ENCODE measurements around the gene ZNF335.

ZNF335 gene

GRCh38 chr20:46013829-46014516 lies 42.0 kb upstream of the ZNF335 start:
- no peak for DNase-seq (ENCODE audit: low read depth, low spot score)
- peaks cover 10% of the 10 kb centered on the region for H3K27me3 ChIP-seq (ENCODE audit: insufficient read depth, insufficient read length)
- peak overlapping the region; percentile 37 for H3K4me3 ChIP-seq (ENCODE audit: insufficient read length, low read depth)
- peaks cover 4% of the 10 kb centered on the region for H3K4me1 ChIP-seq (ENCODE audit: insufficient read depth, insufficient read length)
- H3K9ac ChIP-seq (ENCODE audit: insufficient read length, low read depth), result peak overlapping the region; percentile 57
- H3K9me3 ChIP-seq (ENCODE audit: insufficient read depth, low read length), result peaks cover 19% of the 10 kb centered on the region; the same call in 1 of the 2 replicates
- TF ChIP-seq ZNF274 (IDR thresholded peaks at IDR 0.05; ENCODE audit: low read depth, low read length) (no peak), YY1 (IDR thresholded peaks at IDR 0.05; ENCODE audit: insufficient read depth, insufficient read length) (no peak), SUZ12 (IDR thresholded peaks at IDR 0.05; ENCODE audit: extremely low read depth, insufficient read depth, insufficient read length) (no peak)
- H3K36me3 ChIP-seq (ENCODE audit: insufficient read depth, insufficient read length, low read length), result peaks cover 15% of the 10 kb centered on the region

DNA sequence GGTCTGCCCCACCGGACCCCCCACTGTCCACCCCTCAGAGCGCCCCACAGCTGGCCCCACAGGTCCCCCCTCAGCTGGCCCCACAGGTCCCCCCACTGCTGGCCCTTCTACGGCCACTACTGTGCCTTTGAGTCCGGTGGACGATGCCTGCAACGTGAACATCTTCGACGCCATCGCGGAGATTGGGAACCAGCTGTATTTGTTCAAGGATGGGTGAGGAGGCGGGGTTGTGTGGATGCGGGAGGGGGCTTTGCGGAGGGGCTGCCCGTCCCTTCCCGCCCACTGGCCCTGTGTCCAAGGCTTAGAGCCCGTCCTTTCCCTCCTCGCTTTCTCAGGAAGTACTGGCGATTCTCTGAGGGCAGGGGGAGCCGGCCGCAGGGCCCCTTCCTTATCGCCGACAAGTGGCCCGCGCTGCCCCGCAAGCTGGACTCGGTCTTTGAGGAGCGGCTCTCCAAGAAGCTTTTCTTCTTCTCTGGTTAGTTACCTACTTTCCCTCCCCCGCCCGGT lies 41.4 kb upstream of the ZNF335 start:
- peaks cover 10% of the 10 kb centered on the region for H3K4me1 ChIP-seq (ENCODE audit: insufficient read depth, insufficient read length)
- TF ChIP-seq YY1 (IDR thresholded peaks at IDR 0.05; ENCODE audit: insufficient read depth, insufficient read length) (no peak), SUZ12 (IDR thresholded peaks at IDR 0.05; ENCODE audit: extremely low read depth, insufficient read depth, insufficient read length) (no peak), ZNF274 (IDR thresholded peaks at IDR 0.05; ENCODE audit: low read depth, low read length) (no peak)

DNA sequence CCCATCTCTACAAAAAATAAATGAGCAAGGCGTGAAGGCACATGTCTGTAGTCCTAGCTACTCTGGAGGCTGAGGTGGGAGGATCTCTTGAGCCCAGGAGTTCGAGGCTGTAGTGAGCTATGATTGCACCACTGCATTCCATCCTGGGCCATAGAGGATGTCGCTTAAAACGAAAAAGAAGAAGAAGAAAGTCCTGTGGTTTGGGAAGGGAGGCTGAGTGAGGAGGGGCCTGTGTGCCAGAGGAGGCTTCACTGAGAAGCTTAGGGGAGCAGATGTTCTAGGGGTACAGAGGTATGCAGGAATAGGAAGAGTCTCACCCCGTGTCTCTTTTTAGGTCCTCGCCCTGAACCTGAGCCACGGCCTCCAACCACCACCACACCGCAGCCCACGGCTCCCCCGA lies 40.9 kb upstream of the ZNF335 start:
- peaks cover 10% of the 10 kb centered on the region for H3K27me3 ChIP-seq (ENCODE audit: insufficient read depth, insufficient read length)
- DNase-seq (ENCODE audit: low read depth, low spot score), result no peak
- no peak overlapping the region for H3K9ac ChIP-seq (ENCODE audit: insufficient read length, low read depth)
- TF ChIP-seq SUZ12 (IDR thresholded peaks at IDR 0.05; ENCODE audit: extremely low read depth, insufficient read depth, insufficient read length) (no peak), YY1 (IDR thresholded peaks at IDR 0.05; ENCODE audit: insufficient read depth, insufficient read length) (no peak), ZNF274 (IDR thresholded peaks at IDR 0.05; ENCODE audit: low read depth, low read length) (no peak)
- H3K36me3 ChIP-seq (ENCODE audit: insufficient read depth, insufficient read length, low read length), result peaks cover 15% of the 10 kb centered on the region
- H3K9me3 ChIP-seq (ENCODE audit: insufficient read depth, low read length), result peaks cover 19% of the 10 kb centered on the region; the same call in 1 of the 2 replicates
- peaks cover 13% of the 10 kb centered on the region for H3K4me1 ChIP-seq (ENCODE audit: insufficient read depth, insufficient read length)
- H3K4me3 ChIP-seq (ENCODE audit: insufficient read length, low read depth), result no peak overlapping the region

More for the DNA sequence above, 41.4 kb upstream of the ZNF335 start:
- Histone ChIP-seq H3K36me3 (ENCODE audit: insufficient read depth, insufficient read length, low read length) (peaks cover 15% of the 10 kb centered on the region), H3K4me3 (ENCODE audit: insufficient read length, low read depth) (no peak overlapping the region), H3K9ac (ENCODE audit: insufficient read length, low read depth) (no peak overlapping the region), H3K27me3 (ENCODE audit: insufficient read depth, insufficient read length) (peaks cover 10% of the 10 kb centered on the region), H3K9me3 (ENCODE audit: insufficient read depth, low read length) (peaks cover 19% of the 10 kb centered on the region; the same call in 1 of the 2 replicates)
- no peak for DNase-seq (ENCODE audit: low read depth, low spot score)

GRCh38 chr20:46011631-46012482 lies 39.9 kb upstream of the ZNF335 start:
- no peak overlapping the region for H3K9ac ChIP-seq (ENCODE audit: insufficient read length, low read depth)
- H3K4me3 ChIP-seq (ENCODE audit: insufficient read length, low read depth), result no peak overlapping the region
- H3K36me3 ChIP-seq (ENCODE audit: insufficient read depth, insufficient read length, low read length), result peaks cover 10% of the 10 kb centered on the region
- H3K9me3 ChIP-seq (ENCODE audit: insufficient read depth, low read length), result peaks cover 15% of the 10 kb centered on the region; the same call in 1 of the 2 replicates
- TF ChIP-seq SUZ12 (IDR thresholded peaks at IDR 0.05; ENCODE audit: extremely low read depth, insufficient read depth, insufficient read length) (no peak), ZNF274 (IDR thresholded peaks at IDR 0.05; ENCODE audit: low read depth, low read length) (no peak), YY1 (IDR thresholded peaks at IDR 0.05; ENCODE audit: insufficient read depth, insufficient read length) (no peak)
- H3K4me1 ChIP-seq (ENCODE audit: insufficient read depth, insufficient read length), result peaks cover 13% of the 10 kb centered on the region
- no peak for DNase-seq (ENCODE audit: low read depth, low spot score)
- H3K27me3 ChIP-seq (ENCODE audit: insufficient read depth, insufficient read length), result peaks cover 10% of the 10 kb centered on the region

DNA sequence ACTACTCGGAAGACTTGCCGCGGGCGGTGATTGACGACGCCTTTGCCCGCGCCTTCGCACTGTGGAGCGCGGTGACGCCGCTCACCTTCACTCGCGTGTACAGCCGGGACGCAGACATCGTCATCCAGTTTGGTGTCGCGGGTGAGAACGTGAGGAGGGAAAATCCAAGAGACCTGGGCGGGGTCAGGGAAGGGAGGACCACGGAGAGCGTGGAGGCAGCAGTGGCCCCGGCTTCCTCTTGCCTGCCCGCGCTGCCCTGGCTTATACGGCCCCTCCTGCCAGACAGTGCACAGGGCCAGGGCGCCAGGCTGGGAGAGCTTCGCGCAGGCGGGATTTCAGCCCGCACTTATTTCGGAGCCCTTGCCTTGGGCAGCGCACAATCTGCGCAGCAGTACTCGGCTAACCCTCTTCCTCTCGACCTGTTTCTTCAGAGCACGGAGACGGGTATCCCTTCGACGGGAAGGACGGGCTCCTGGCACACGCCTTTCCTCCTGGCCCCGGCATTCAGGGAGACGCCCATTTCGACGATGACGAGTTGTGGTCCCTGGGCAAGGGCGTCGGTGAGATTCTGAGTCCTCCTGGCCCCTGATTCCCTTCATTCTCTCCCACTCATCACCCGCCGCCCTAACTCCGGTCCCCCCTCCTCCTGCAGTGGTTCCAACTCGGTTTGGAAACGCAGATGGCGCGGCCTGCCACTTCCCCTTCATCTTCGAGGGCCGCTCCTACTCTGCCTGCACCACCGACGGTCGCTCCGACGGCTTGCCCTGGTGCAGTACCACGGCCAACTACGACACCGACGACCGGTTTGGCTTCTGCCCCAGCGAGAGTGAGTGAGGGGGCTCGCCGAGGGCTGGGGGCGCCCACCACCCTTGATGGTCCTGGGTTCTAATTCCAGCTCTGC lies 38.7 kb upstream of the ZNF335 start:
- Histone ChIP-seq H3K27me3 (ENCODE audit: insufficient read depth, insufficient read length) (peaks cover 10% of the 10 kb centered on the region), H3K4me1 (ENCODE audit: insufficient read depth, insufficient read length) (peaks cover 13% of the 10 kb centered on the region), H3K9me3 (ENCODE audit: insufficient read depth, low read length) (peaks cover 15% of the 10 kb centered on the region; the same call in 1 of the 2 replicates), H3K9ac (ENCODE audit: insufficient read length, low read depth) (no peak overlapping the region), H3K4me3 (ENCODE audit: insufficient read length, low read depth) (no peak overlapping the region), H3K36me3 (ENCODE audit: insufficient read depth, insufficient read length, low read length) (peaks cover 10% of the 10 kb centered on the region)
- DNase-seq (ENCODE audit: low read depth, low spot score), result no peak
- no peak for TF ChIP-seq SUZ12 (IDR thresholded peaks at IDR 0.05; ENCODE audit: extremely low read depth, insufficient read depth, insufficient read length)
- no peak for TF ChIP-seq YY1 (IDR thresholded peaks at IDR 0.05; ENCODE audit: insufficient read depth, insufficient read length)

GRCh38 chr20:46009816-46010215 lies 37.8 kb upstream of the ZNF335 start:
- peaks cover 6% of the 10 kb centered on the region for H3K27me3 ChIP-seq (ENCODE audit: insufficient read depth, insufficient read length)

More at GRCh38 chr20:46009816-46010215, 37.8 kb upstream of the ZNF335 start:
- Histone ChIP-seq H3K9me3 (ENCODE audit: insufficient read depth, low read length) (peaks cover 15% of the 10 kb centered on the region; the same call in 1 of the 2 replicates), H3K4me3 (ENCODE audit: insufficient read length, low read depth) (no peak overlapping the region), H3K36me3 (ENCODE audit: insufficient read depth, insufficient read length, low read length) (peaks cover 10% of the 10 kb centered on the region), H3K9ac (ENCODE audit: insufficient read length, low read depth) (no peak overlapping the region), H3K4me1 (ENCODE audit: insufficient read depth, insufficient read length) (peaks cover 15% of the 10 kb centered on the region)
- TF ChIP-seq SUZ12 (IDR thresholded peaks at IDR 0.05; ENCODE audit: extremely low read depth, insufficient read depth, insufficient read length), result no peak
- no peak for TF ChIP-seq ZNF274 (IDR thresholded peaks at IDR 0.05; ENCODE audit: low read depth, low read length)
- no peak for TF ChIP-seq YY1 (IDR thresholded peaks at IDR 0.05; ENCODE audit: insufficient read depth, insufficient read length)
- DNase-seq (ENCODE audit: low read depth, low spot score), result no peak
